GM19438 (cell line): Measurements from ENCODE around the gene USE1.
A peak's percentile ranks its signal among the peaks of the same experiment; 100 is the strongest.
"Not testable (repeated sequence)": the region's sequence is repeated elsewhere in the genome, so short reads cannot be mapped to it uniquely, and the experiment has no call there.

ENCODE experiments used
- ATAC-seq: cut with Tn5 transposase; IDR thresholded peaks from one replicate; pipeline ENCODE4 v1.9.1; 2021; ENCODE audit warnings: low read depth; ENCODE audit not compliant: unreplicated experiment

USE1 gene, protein sequence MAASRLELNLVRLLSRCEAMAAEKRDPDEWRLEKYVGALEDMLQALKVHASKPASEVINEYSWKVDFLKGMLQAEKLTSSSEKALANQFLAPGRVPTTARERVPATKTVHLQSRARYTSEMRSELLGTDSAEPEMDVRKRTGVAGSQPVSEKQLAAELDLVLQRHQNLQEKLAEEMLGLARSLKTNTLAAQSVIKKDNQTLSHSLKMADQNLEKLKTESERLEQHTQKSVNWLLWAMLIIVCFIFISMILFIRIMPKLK

GRCh38 chr19:17215127-17215971 lies at the start of gene USE1:
Gene USE1, plus strand, starts transcription at chr19:17215357. Its CDS starts 49 bp downstream, at chr19:17215406.
- peak; percentile 66 for ATAC-seq

DNA sequence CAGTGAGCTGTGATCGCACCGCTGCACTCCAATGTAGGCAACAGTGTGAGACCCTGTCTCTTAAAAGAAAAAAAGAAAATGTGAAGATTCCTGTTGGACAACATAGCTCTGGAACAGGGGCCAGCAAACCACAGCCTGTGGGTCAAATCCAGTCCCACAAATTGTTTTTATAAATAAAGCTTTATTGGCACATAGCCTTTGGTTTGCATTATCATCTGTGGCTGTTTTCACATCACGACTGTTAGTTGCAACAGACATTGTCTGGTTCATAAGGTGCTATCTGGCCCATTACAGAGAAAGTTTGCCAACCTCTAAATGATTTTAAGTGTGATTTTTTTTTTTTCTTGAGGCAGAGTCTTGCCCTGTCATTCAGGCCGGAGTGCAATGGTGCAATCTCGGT lies 49.4 kb upstream of the USE1 start:
- ATAC-seq, result no peak

DNA sequence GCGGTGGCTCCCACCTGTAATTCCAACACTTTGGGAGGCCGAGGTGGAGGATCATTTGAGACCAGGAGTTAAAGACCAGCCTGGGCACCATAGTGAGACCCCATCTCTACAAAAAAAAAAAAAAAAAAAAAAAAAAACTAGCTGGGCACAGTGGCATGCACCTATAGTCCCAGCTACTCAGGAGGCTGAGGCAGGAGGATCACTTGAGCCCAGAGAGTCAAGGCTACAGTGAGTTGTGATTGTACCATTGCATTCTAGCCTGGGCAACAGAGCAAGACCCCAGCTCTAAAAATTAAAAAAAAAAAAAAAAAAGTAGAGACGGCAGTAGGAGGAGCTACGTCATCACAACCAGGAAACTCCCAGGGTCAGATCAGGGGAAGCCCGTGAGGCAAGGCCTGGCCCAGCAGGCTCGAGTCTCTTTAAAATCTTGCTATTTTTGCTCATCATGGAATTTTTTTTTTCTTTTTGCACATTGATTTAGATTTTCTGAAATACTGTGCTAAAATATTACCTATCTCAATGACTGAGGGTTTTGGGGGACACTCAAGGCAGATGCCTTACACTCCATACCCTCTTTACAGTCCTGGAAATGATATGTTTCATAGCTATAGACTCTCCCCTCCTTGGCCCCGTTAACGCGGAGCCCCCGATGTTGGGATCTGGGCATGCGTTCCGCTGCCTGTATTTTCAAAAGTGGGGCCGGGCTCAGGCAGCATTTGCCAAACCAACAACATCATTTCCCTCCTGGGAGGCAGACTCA lies 44.4 kb upstream of the USE1 start:
- no peak for ATAC-seq

- ATAC-seq, result no peak
These were observed 43.3 kb upstream of the USE1 start for GRCh38 chr19:17171874-17172273.

DNA sequence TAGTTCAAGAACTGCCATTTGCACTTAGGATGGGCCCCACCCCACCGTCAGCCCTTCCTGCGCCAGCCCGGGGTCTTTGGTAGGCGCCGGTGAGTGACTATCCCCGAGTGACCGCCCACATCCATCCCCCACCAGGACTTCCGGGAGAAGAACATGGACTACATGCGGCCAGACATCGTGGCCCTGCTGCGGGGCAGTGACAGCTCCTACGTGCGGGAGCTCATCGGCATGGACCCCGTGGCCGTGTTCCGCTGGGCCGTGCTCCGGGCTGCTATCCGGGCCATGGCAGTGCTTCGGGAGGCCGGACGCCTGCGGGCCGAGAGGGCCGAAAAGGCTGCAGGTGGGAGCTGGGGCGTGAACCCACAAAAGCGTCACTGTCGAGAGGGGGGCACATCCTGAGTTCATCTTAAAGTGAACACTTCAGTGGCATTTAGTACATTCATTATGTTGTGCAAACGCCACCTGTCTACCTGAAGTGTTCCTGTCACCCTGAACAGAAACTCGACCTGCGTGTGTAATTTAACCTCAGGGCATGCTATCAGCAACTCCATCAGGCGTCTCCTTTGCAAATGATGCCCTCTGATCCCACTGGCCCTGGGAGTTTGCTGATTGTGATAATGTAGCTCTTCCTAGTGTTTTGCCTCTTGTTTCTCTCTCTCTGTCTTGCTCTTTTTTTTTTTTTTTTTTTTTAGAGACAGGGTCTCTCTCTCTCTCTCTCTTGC lies 42.4 kb upstream of the USE1 start:
- ATAC-seq, result no peak

GRCh38 chr19:17178291-17178690 lies 36.9 kb upstream of the USE1 start:
- no peak for ATAC-seq

GRCh38 chr19:17180997-17181702 lies 34.0 kb upstream of the USE1 start:
- ATAC-seq, result no peak

- no peak for ATAC-seq
These were observed 31.8 kb upstream of the USE1 start for GRCh38 chr19:17183271-17183761.

DNA sequence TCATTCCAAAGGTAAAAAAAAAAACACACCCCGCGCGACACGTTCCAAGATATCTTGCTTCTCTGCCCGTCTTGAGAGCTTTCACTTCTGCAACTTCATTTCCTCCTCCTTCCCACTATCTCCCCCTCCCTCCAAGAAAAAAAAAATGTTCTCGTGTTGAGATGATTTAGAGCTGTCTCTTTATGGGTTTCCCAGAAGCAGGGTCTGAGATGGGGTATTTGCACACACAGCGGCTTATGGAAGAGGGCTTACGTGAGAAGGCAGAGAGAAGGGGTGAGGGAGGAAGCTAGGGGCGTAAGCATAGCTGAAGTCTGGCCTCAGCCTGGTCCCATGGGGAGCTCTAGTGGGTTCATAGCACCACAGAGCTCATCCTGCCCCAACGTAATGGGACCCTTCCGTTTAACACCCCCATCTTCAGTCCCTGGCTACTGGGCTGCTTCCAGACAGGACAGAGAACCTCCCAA lies 31.3 kb upstream of the USE1 start:
- peak; percentile 63 for ATAC-seq

- no peak for ATAC-seq
These were observed 30.8 kb upstream of the USE1 start for GRCh38 chr19:17184371-17184841.

GRCh38 chr19:17185590-17185989 lies 29.6 kb upstream of the USE1 start:
- no peak for ATAC-seq

- not testable (repeated sequence) for ATAC-seq
These were observed 23.4 kb upstream of the USE1 start for GRCh38 chr19:17191736-17192135.

GRCh38 chr19:17192751-17193150 lies 22.4 kb upstream of the USE1 start:
- ATAC-seq, result no peak

- no peak for ATAC-seq
These were observed 20.5 kb upstream of the USE1 start for GRCh38 chr19:17194608-17195007.

GRCh38 chr19:17195106-17195505 lies 20.1 kb upstream of the USE1 start:
- ATAC-seq, result no peak

DNA sequence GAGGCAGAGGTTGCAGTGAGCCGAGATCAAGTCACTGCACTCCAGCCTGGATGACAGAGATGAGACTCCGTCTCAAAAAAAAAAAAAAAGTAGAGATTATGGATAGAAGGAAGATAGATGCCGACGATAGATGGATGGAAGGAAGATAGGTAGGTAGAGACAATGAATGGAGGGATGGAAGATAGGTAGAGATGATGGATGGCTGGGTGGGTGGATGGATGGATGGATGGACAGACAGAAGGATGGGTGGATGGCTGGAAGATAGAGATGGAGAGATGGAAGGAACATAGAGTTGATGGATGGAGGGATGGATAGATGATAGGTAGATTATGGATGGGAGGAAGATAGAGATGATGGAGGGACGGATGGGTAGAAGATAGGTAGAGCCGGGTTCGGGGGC lies 18.5 kb upstream of the USE1 start:
- ATAC-seq, result no peak

DNA sequence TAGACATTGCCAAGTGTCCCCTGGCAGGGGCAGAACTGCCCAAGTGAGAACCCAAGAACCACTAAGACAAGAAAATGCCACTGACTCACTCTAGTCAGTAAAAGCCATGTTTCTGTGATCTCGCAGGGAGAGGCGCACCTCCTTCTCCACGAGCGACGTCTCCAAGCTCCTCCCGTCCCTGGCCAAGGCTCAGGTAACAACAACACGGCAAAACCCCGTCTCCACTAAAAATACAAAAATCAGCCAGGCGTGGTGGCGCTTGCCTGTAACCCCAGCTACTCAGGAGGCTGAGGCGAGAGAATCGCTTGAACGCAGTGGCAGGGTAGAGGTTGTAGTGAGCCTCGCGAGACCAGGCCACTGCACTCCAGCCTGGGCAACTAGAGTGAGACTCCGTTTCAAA lies 17.5 kb upstream of the USE1 start:
- no peak for ATAC-seq

- no peak for ATAC-seq
These were observed 14.6 kb upstream of the USE1 start for GRCh38 chr19:17200408-17201079.

GRCh38 chr19:17202249-17202648 lies 12.9 kb upstream of the USE1 start:
- no peak for ATAC-seq
